ENCODE measurements around the gene TTLL12. TPM values are rescaled to one million over a fixed set of nuclear protein-coding genes. Genes with fewer than 3 reads are reported as not detected.

The TTLL12 gene
- total and polyA plus RNA-seq, 2 experiments from 2014 or later: 46.7 to 147 TPM

GRCh38 chr22:43191831-43192230 is 4.9 kb upstream of the TTLL12 start:
- no peak for ATAC-seq

GRCh38 chr22:43188829-43189545 is 2.1 kb upstream of the TTLL12 start:
- ATAC-seq: no peak
- no peak overlapping the region for H3K4me3 ChIP-seq
- H3F3A ChIP-seq (replicated peaks; ENCODE audit: low read depth): peaks cover 6% of the 10 kb centered on the region
- Mint-ChIP-seq H3K36me3 (ENCODE audit: low read depth) (peaks cover 4% of the 10 kb centered on the region; the same call in 2 of the 3 replicates), H3K27me3 (ENCODE audit: insufficient read depth, low read depth, poor library complexity) (peaks cover 7% of the 10 kb centered on the region), H3K27ac (peak overlapping the region; percentile 47; the same call in 1 of the 2 replicates), H3K9me3 (no peaks in the 10 kb centered on the region), H3K4me3 (peak overlapping the region; percentile 7; the same call in 1 of the 3 replicates), H3K4me1 (peaks cover 22% of the 10 kb centered on the region)
- peaks cover 9% of the 10 kb centered on the region; the same call in 1 of the 2 replicates for H4K20me1 ChIP-seq (replicated peaks; ENCODE audit: insufficient read depth)
- H3K4me2 ChIP-seq: no peak overlapping the region
- H3K27me3 ChIP-seq (ENCODE audit: insufficient read depth): no peaks in the 10 kb centered on the region
- H3K4me1 ChIP-seq (ENCODE audit: insufficient read depth): peaks cover 4% of the 10 kb centered on the region; the same call in 1 of the 2 replicates
- no peaks in the 10 kb centered on the region for H3K36me3 ChIP-seq (ENCODE audit: insufficient read depth)
- no peaks in the 10 kb centered on the region for H3K9me2 ChIP-seq (ENCODE audit: insufficient read depth)
- no peak overlapping the region for H2AFZ ChIP-seq
- no peak overlapping the region for H3K27ac ChIP-seq (ENCODE audit: low read depth)
- no peak for DNase-seq (ENCODE audit: low spot score)
- peaks cover 24% of the 10 kb centered on the region for H3K79me2 ChIP-seq (replicated peaks; ENCODE audit: insufficient read depth)
- TF ChIP-seq JUNB (IDR thresholded peaks at IDR 0.05; ENCODE audit: unreplicated experiment): no peak
- TF ChIP-seq ZNF462 (CRISPR knock-in tag; IDR thresholded peaks at IDR 0.05): no peak
- no peak for TF ChIP-seq CTCF (conservative IDR thresholded peaks at IDR 0.05; ENCODE audit: low read depth in 2 of 2)
- TF ChIP-seq STAT1 (IDR thresholded peaks at IDR 0.05; ENCODE audit: unreplicated experiment): no peak
- TF ChIP-seq EZH2 (IDR thresholded peaks at IDR 0.05; ENCODE audit: low read depth, unreplicated experiment): no peak
- TF ChIP-seq POLR2AphosphoS5 (IDR thresholded peaks at IDR 0.05; ENCODE audit: low read depth): no peak
- TF ChIP-seq EZH2phosphoT487 (IDR thresholded peaks at IDR 0.05; ENCODE audit: unreplicated experiment): no peak
- no peak for TF ChIP-seq ETS1 (IDR thresholded peaks at IDR 0.05)

More at GRCh38 chr22:43191831-43192230, 4.9 kb upstream of the TTLL12 start:
- Histone ChIP-seq H3K4me2 (no peak overlapping the region), H3F3A (replicated peaks; ENCODE audit: low read depth) (peaks cover 6% of the 10 kb centered on the region), H4K20me1 (replicated peaks; ENCODE audit: insufficient read depth) (no peaks in the 10 kb centered on the region), H3K36me3 (ENCODE audit: insufficient read depth) (no peaks in the 10 kb centered on the region), H3K79me2 (replicated peaks; ENCODE audit: insufficient read depth) (no peaks in the 10 kb centered on the region), H3K27me3 (ENCODE audit: insufficient read depth) (no peaks in the 10 kb centered on the region), H3K9me2 (ENCODE audit: insufficient read depth) (no peaks in the 10 kb centered on the region), H3K4me1 (ENCODE audit: insufficient read depth) (no peaks in the 10 kb centered on the region; the same call in 1 of the 2 replicates), H3K4me3 (no peak overlapping the region), H2AFZ (no peak overlapping the region), H3K27ac (ENCODE audit: low read depth) (no peak overlapping the region)
- no peak for DNase-seq (ENCODE audit: low spot score)
- peaks cover 9% of the 10 kb centered on the region for H3K27me3 Mint-ChIP-seq (ENCODE audit: insufficient read depth, low read depth, poor library complexity)
- H3K9me3 Mint-ChIP-seq: no peaks in the 10 kb centered on the region
- H3K36me3 Mint-ChIP-seq (ENCODE audit: low read depth): no peaks in the 10 kb centered on the region
- no peak for TF ChIP-seq ZNF114 (CRISPR knock-in tag; IDR thresholded peaks at IDR 0.05)
- H3K4me3 Mint-ChIP-seq: no peak overlapping the region
- H3K27ac Mint-ChIP-seq: no peak overlapping the region
- peaks cover 6% of the 10 kb centered on the region for H3K4me1 Mint-ChIP-seq

Measured in GM23338 (cell line).